Tibial nerve (tissue), 4 donors: ENCODE measurements around the gene NDRG3. TPM values are rescaled to one million over a fixed set of nuclear protein-coding genes. Genes with fewer than 3 reads are reported as not detected.

Experiments used
- DNase-seq, 2 donors: peaks; one replicate each; pipeline ENCODE4 v3.0.0-alpha.2; 2019; ENCODE audit warnings: low spot score in 2 of 2
- H3K27ac ChIP-seq, 4 donors: fragments of 200-600 bp; sonication (generic) in 3 of 4; one replicate each; pipeline ENCODE4 v1.5.1; 2017 to 2019; ENCODE audit warnings: mild to moderate bottlenecking in 1 of 4
- H3K27me3 ChIP-seq, 2 donors: fragments of 200-600 bp; sonication (generic) in 1 of 2; one replicate each; pipeline versions ENCODE4 v1.5.1 to v1.6.0; 2017 to 2019
- H3K36me3 ChIP-seq, 3 donors: fragments of 200-600 bp; sonication (generic); one replicate each; pipeline ENCODE4 v1.5.1; 2018 to 2019
- H3K4me1 ChIP-seq, 4 donors: fragments of 200-600 bp; sonication (generic) in 3 of 4; one replicate each; pipeline ENCODE4 v1.5.1; 2017 to 2019
- H3K4me3 ChIP-seq, 4 donors: fragments of 200-600 bp; sonication (generic) in 3 of 4; one replicate each; pipeline ENCODE4 v1.5.1; 2017 to 2019; ENCODE audit warnings: mild to moderate bottlenecking in 1 of 4, moderate library complexity in 1 of 4
- H3K9me3 ChIP-seq, 4 donors: fragments of 200-600 bp; sonication (generic) in 3 of 4; one replicate each; pipeline ENCODE4 v1.5.1; 2017 to 2019
- EP300 ChIP-seq, 2 donors: sonication (generic); formaldehyde crosslinking; IDR thresholded peaks; one replicate each; pipeline ENCODE4 v1.6.1; 2017; ENCODE audit warnings: antibody characterized with exemption in 2 of 2, mild to moderate bottlenecking in 1 of 2
- POLR2A ChIP-seq, 2 donors: fragments of 450-650 bp; IDR thresholded peaks; one replicate each; pipeline ENCODE4 v1.6.1; 2017; ENCODE audit warnings: antibody characterized with exemption in 2 of 2, mild to moderate bottlenecking in 2 of 2, moderate library complexity in 2 of 2
- WGBS, 2 donors: methylation state at CpG; one replicate each; pipeline ENCODE4 v1.1.5; 2018; 5-methylcytosine and 5-hydroxymethylcytosine counted together
- total RNA-seq, 4 donors: library from RNA; depleted of rRNA; stranded (reverse); fragments of >200 nt; gene quantifications; one replicate each; pipeline ENCODE4 v1.1.0, GENCODE V29; 2016
- TF ChIP-seq, protein P1 (sequence below), 5 experiments: fragments of 200-600 bp in 3 of 5; fragments of 450-650 bp in 2 of 5; sonication (generic) in 3 of 5; IDR thresholded peaks; one replicate each; pipeline ENCODE4 v1.5.1; 2016 to 2019; ENCODE audit warnings: antibody characterized with exemption in 5 of 5, mild to moderate bottlenecking in 3 of 5, moderate library complexity in 2 of 5

NDRG3 gene
- total RNA-seq, 4 donors from 2014 or later, result 13.9 to 21.9 (median 19.2) TPM

GRCh38 chr20:36791862-36792261, 46.0 kb upstream of the NDRG3 start:
- peaks cover 0 to 76% (median 22%) of the 10 kb centered on the region in 3 donors for H3K36me3 ChIP-seq
- 89 to 91% methylated on average over 5 of the region's 5 CpGs for WGBS, 2 donors

GRCh38 chr20:36786663-36787062, 40.8 kb upstream of the NDRG3 start:
- H3K27me3 ChIP-seq, result no peaks in the 10 kb centered on the region
- H3K4me3 ChIP-seq, result no peak overlapping the region
- TF ChIP-seq POLR2A (IDR thresholded peaks at IDR 0.05) (no peak), EP300 (IDR thresholded peaks at IDR 0.05) (no peak)
- TF ChIP-seq, protein P1, sequence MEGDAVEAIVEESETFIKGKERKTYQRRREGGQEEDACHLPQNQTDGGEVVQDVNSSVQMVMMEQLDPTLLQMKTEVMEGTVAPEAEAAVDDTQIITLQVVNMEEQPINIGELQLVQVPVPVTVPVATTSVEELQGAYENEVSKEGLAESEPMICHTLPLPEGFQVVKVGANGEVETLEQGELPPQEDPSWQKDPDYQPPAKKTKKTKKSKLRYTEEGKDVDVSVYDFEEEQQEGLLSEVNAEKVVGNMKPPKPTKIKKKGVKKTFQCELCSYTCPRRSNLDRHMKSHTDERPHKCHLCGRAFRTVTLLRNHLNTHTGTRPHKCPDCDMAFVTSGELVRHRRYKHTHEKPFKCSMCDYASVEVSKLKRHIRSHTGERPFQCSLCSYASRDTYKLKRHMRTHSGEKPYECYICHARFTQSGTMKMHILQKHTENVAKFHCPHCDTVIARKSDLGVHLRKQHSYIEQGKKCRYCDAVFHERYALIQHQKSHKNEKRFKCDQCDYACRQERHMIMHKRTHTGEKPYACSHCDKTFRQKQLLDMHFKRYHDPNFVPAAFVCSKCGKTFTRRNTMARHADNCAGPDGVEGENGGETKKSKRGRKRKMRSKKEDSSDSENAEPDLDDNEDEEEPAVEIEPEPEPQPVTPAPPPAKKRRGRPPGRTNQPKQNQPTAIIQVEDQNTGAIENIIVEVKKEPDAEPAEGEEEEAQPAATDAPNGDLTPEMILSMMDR (IDR thresholded peaks at IDR 0.05), result no peak
- no peak overlapping the region for H3K27ac ChIP-seq
- peaks cover 0 to 79% (median 0%) of the 10 kb centered on the region in 3 donors for H3K36me3 ChIP-seq
- DNase-seq, result no peak
- WGBS, 2 donors, result 84 to 85% methylated on average over 5 of the region's 5 CpGs
- H3K9me3 ChIP-seq, result no peaks in the 10 kb centered on the region
- H3K4me1 ChIP-seq, result no peaks in the 10 kb centered on the region

More at GRCh38 chr20:36791862-36792261, 46.0 kb upstream of the NDRG3 start:
- Histone ChIP-seq H3K9me3 (no peaks in the 10 kb centered on the region), H3K4me1 (peaks cover 0 to 4% (median 0%) of the 10 kb centered on the region in 4 donors), H3K4me3 (no peak overlapping the region), H3K27me3 (no peaks in the 10 kb centered on the region), H3K27ac (no peak overlapping the region)
- DNase-seq, result no peak
- no peak for TF ChIP-seq POLR2A (IDR thresholded peaks at IDR 0.05)

GRCh38 chr20:36786246-36786645, 40.4 kb upstream of the NDRG3 start:
- Histone ChIP-seq H3K9me3 (no peaks in the 10 kb centered on the region), H3K36me3 (peaks cover 0 to 79% (median 0%) of the 10 kb centered on the region in 3 donors), H3K27me3 (no peaks in the 10 kb centered on the region), H3K27ac (no peak overlapping the region), H3K4me1 (no peaks in the 10 kb centered on the region), H3K4me3 (no peak overlapping the region)
- TF ChIP-seq POLR2A (IDR thresholded peaks at IDR 0.05) (no peak), EP300 (IDR thresholded peaks at IDR 0.05) (no peak)
- TF ChIP-seq, protein P1 (IDR thresholded peaks at IDR 0.05), result no peak
- 94 to 97% methylated on average over 12 to 13 of the region's 13 CpGs for WGBS, 2 donors
- DNase-seq, result no peak

GRCh38 chr20:36785308-36785707, 39.4 kb upstream of the NDRG3 start:
- Histone ChIP-seq H3K4me3 (no peak overlapping the region), H3K9me3 (no peaks in the 10 kb centered on the region), H3K4me1 (no peaks in the 10 kb centered on the region), H3K27me3 (no peaks in the 10 kb centered on the region), H3K36me3 (peaks cover 0 to 79% (median 0%) of the 10 kb centered on the region in 3 donors), H3K27ac (no peak overlapping the region)
- DNase-seq, result no peak
- no peak for TF ChIP-seq POLR2A (IDR thresholded peaks at IDR 0.05)
- no peak for TF ChIP-seq EP300 (IDR thresholded peaks at IDR 0.05)
- TF ChIP-seq, protein P1 (IDR thresholded peaks at IDR 0.05), result no peak
- 75 to 95% methylated on average over 2 of the region's 2 CpGs for WGBS, 2 donors

- Histone ChIP-seq H3K36me3 (peaks cover 0 to 77% (median 0%) of the 10 kb centered on the region in 3 donors), H3K27me3 (no peaks in the 10 kb centered on the region), H3K9me3 (no peaks in the 10 kb centered on the region), H3K4me1 (no peaks in the 10 kb centered on the region), H3K4me3 (no peak overlapping the region), H3K27ac (no peak overlapping the region)
- DNase-seq, result peak in 1 of 2 donors; percentile 28
- no peak for TF ChIP-seq EP300 (IDR thresholded peaks at IDR 0.05)
- TF ChIP-seq POLR2A (IDR thresholded peaks at IDR 0.05), result no peak
- TF ChIP-seq, protein P1 (IDR thresholded peaks at IDR 0.05), result no peak
- 77 to 78% methylated on average over 9 of the region's 9 CpGs for WGBS, 2 donors
Measured at GRCh38 chr20:36784900-36785299, 39.0 kb upstream of the NDRG3 start.

DNA sequence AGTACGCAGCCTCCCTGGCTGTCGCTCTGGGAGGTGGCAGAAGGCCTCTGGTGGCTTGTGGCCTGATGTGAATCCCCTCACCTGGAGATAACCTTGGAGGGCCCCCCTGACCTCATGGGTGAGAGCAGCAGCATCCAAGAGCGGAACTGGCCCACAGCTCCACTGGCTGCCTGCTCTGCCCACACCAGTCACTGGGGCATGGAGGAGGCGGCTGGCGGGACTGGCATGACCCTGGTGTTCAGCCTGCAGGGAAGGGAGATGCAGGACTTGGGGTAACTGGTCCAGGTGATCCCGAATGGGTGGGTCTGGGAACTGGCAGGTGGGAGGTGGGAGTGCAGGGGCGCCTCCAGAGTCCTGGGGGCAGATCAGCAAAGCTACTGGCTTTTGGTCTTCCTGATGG, 38.2 kb upstream of the NDRG3 start:
- H3K27ac ChIP-seq, result no peak overlapping the region
- H3K27me3 ChIP-seq, result no peaks in the 10 kb centered on the region
- no peaks in the 10 kb centered on the region for H3K4me1 ChIP-seq
- peaks cover 0 to 77% (median 0%) of the 10 kb centered on the region in 3 donors for H3K36me3 ChIP-seq
- no peak for DNase-seq
- H3K4me3 ChIP-seq, result no peak overlapping the region
- WGBS, 2 donors, result 94 to 95% methylated on average over 5 to 7 of the region's 7 CpGs
- H3K9me3 ChIP-seq, result no peaks in the 10 kb centered on the region
- TF ChIP-seq, protein P1 (IDR thresholded peaks at IDR 0.05), result no peak
- TF ChIP-seq EP300 (IDR thresholded peaks at IDR 0.05) (no peak), POLR2A (IDR thresholded peaks at IDR 0.05) (no peak)
